SK-N-SH treated with all-trans-retinoic acid at 6 μM for 48 hours (cell line): Measurements from ENCODE around the gene CAV2.

ENCODE experiments used
- ATAC-seq: fragments of 200-7000 bp; cut with Tn5 transposase; 3 replicates; pipeline ENCODE4 v1.9.1; 2020; ENCODE audit warnings: mild to moderate bottlenecking, moderate library complexity
- ARNTL ChIP-seq: fragments of 450-650 bp; formaldehyde crosslinking; IDR thresholded peaks from 2 replicates; pipeline ENCODE4 v1.5.0; 2020; ENCODE audit warnings: low read depth, mild to moderate bottlenecking, moderate library complexity, borderline replicate concordance
- CREB5 ChIP-seq: fragments of 250-450 bp; sonication (Bioruptor Pico); IDR thresholded peaks from 2 replicates; pipeline ENCODE4 v1.5.1; 2020; ENCODE audit warnings: low read depth, mild to moderate bottlenecking, moderate library complexity
- CSDC2 ChIP-seq: fragments of 250-450 bp; sonication (Bioruptor Pico); IDR thresholded peaks from 2 replicates; pipeline ENCODE4 v1.5.0; 2020; ENCODE audit warnings: mild to moderate bottlenecking, moderate library complexity
- ESRRG ChIP-seq: fragments of 250-450 bp; sonication (Bioruptor Pico); IDR thresholded peaks from 2 replicates; pipeline ENCODE4 v1.6.1; 2021; ENCODE audit warnings: mild to moderate bottlenecking
- GLIS3 ChIP-seq: fragments of 250-450 bp; sonication (Bioruptor Pico); IDR thresholded peaks from 2 replicates; pipeline ENCODE4 v1.5.0; 2020; ENCODE audit warnings: mild to moderate bottlenecking, moderate library complexity
- PATZ1 ChIP-seq: fragments of 250-450 bp; sonication (Bioruptor Pico); IDR thresholded peaks from 2 replicates; pipeline ENCODE4 v1.8.0; 2020; ENCODE audit warnings: mild to moderate bottlenecking, moderate library complexity, borderline replicate concordance
- POU6F1 ChIP-seq: fragments of 250-450 bp; sonication (Bioruptor Pico); IDR thresholded peaks from 2 replicates; pipeline ENCODE4 v1.8.0; 2021; ENCODE audit warnings: low read depth, mild to moderate bottlenecking, moderate library complexity, borderline replicate concordance
- PPARA ChIP-seq: fragments of 250-450 bp; sonication (Bioruptor Pico); IDR thresholded peaks from 2 replicates; pipeline ENCODE4 v1.5.0; 2020; ENCODE audit warnings: mild to moderate bottlenecking, borderline replicate concordance
- RARB ChIP-seq: fragments of 250-450 bp; sonication (Bioruptor Pico); IDR thresholded peaks from 2 replicates; pipeline ENCODE4 v1.8.0; 2021; ENCODE audit warnings: mild to moderate bottlenecking, moderate library complexity
- SNAI2 ChIP-seq: fragments of 250-450 bp; sonication (Bioruptor Pico); IDR thresholded peaks from 2 replicates; pipeline ENCODE4 v1.5.0; 2020; ENCODE audit warnings: mild to moderate bottlenecking, moderate library complexity
- TCF4 ChIP-seq: fragments of 250-450 bp; sonication (Bioruptor Pico); IDR thresholded peaks from 2 replicates; pipeline ENCODE4 v1.8.0; 2021; ENCODE audit warnings: mild to moderate bottlenecking, moderate library complexity, borderline replicate concordance
- TOX ChIP-seq: fragments of 250-450 bp; sonication (Bioruptor Pico); IDR thresholded peaks from 2 replicates; pipeline ENCODE4 v1.8.0; 2021; ENCODE audit warnings: mild to moderate bottlenecking, moderate library complexity, borderline replicate concordance
- ZC3H10 ChIP-seq: fragments of 250-450 bp; sonication (Bioruptor Pico); IDR thresholded peaks from 2 replicates; pipeline ENCODE4 v1.5.1; 2021; ENCODE audit warnings: mild to moderate bottlenecking, moderate library complexity
- ZFP3 ChIP-seq: fragments of 250-450 bp; sonication (Bioruptor Pico); IDR thresholded peaks from 2 replicates; pipeline ENCODE4 v1.5.0; 2020; ENCODE audit warnings: mild to moderate bottlenecking, moderate library complexity
- ZFP30 ChIP-seq: fragments of 450-650 bp; formaldehyde crosslinking; IDR thresholded peaks from 2 replicates; pipeline ENCODE4 v1.5.0; 2022; ENCODE audit warnings: mild to moderate bottlenecking, moderate library complexity
- ZNF70 ChIP-seq: fragments of 450-650 bp; formaldehyde crosslinking; IDR thresholded peaks from 2 replicates; pipeline ENCODE4 v1.5.0; 2020; ENCODE audit warnings: mild to moderate bottlenecking, moderate library complexity
- TF ChIP-seq, protein P1 (sequence below): fragments of 250-450 bp; sonication (Bioruptor Pico); IDR thresholded peaks from 2 replicates; pipeline ENCODE4 v1.5.1; 2021; ENCODE audit warnings: mild to moderate bottlenecking, moderate library complexity
- TF ChIP-seq, protein P2 (sequence below): fragments of 250-450 bp; sonication (Bioruptor Pico); IDR thresholded peaks from 2 replicates; pipeline ENCODE4 v1.5.0; 2020; ENCODE audit warnings: mild to moderate bottlenecking, moderate library complexity

Gene CAV2, protein sequence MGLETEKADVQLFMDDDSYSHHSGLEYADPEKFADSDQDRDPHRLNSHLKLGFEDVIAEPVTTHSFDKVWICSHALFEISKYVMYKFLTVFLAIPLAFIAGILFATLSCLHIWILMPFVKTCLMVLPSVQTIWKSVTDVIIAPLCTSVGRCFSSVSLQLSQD

GRCh38 chr7:116499168-116500077 lies at the start of gene CAV2:
TSS of gene CAV2 (plus strand) at chr7:116499738. CDS start at chr7:116499782, 44 bp downstream.
- peak; percentile 76 for ATAC-seq
- TF ChIP-seq, protein P1, sequence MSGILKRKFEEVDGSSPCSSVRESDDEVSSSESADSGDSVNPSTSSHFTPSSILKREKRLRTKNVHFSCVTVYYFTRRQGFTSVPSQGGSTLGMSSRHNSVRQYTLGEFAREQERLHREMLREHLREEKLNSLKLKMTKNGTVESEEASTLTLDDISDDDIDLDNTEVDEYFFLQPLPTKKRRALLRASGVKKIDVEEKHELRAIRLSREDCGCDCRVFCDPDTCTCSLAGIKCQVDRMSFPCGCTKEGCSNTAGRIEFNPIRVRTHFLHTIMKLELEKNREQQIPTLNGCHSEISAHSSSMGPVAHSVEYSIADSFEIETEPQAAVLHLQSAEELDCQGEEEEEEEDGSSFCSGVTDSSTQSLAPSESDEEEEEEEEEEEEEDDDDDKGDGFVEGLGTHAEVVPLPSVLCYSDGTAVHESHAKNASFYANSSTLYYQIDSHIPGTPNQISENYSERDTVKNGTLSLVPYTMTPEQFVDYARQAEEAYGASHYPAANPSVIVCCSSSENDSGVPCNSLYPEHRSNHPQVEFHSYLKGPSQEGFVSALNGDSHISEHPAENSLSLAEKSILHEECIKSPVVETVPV (CRISPR knock-in tag), result no peak
- TF ChIP-seq POU6F1, result no peak
- TF ChIP-seq SNAI2 (CRISPR knock-in tag), result no peak
- TF ChIP-seq CSDC2 (CRISPR knock-in tag), result no peak
- no peak for TF ChIP-seq ZC3H10
- TF ChIP-seq RARB (CRISPR knock-in tag), result no peak
- no peak for TF ChIP-seq ARNTL (CRISPR knock-in tag)
- TF ChIP-seq CREB5 (CRISPR knock-in tag), result no peak
- no peak for TF ChIP-seq TOX
- no peak for TF ChIP-seq ZFP3

DNA sequence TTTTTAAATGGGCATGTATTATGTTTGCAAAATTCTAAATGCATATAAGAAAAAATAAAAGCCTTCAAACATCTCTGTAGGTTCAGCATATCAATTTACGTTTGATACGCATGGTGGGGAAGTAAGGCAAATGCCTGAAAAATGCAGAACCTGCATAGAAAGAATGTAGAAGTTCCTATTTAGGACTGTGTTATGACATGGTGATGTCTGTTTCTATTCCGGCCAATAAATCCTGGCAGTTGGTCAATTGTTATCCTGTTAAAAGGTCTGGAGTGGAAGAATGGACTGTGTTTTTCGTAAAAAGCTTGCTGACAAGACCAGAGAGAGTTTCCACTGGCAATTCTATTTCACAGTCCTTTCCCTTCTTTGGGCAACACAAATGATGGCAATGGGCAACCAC lies 49.6 kb upstream of the CAV2 start:
- TF ChIP-seq, protein P2, sequence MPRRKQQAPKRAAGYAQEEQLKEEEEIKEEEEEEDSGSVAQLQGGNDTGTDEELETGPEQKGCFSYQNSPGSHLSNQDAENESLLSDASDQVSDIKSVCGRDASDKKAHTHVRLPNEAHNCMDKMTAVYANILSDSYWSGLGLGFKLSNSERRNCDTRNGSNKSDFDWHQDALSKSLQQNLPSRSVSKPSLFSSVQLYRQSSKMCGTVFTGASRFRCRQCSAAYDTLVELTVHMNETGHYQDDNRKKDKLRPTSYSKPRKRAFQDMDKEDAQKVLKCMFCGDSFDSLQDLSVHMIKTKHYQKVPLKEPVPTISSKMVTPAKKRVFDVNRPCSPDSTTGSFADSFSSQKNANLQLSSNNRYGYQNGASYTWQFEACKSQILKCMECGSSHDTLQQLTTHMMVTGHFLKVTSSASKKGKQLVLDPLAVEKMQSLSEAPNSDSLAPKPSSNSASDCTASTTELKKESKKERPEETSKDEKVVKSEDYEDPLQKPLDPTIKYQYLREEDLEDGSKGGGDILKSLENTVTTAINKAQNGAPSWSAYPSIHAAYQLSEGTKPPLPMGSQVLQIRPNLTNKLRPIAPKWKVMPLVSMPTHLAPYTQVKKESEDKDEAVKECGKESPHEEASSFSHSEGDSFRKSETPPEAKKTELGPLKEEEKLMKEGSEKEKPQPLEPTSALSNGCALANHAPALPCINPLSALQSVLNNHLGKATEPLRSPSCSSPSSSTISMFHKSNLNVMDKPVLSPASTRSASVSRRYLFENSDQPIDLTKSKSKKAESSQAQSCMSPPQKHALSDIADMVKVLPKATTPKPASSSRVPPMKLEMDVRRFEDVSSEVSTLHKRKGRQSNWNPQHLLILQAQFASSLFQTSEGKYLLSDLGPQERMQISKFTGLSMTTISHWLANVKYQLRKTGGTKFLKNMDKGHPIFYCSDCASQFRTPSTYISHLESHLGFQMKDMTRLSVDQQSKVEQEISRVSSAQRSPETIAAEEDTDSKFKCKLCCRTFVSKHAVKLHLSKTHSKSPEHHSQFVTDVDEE (CRISPR knock-in tag), result no peak
- TF ChIP-seq CREB5 (CRISPR knock-in tag) (no peak), ESRRG (CRISPR knock-in tag) (no peak), ZNF70 (CRISPR knock-in tag) (no peak), ZFP30 (CRISPR knock-in tag) (no peak), POU6F1 (no peak), CSDC2 (CRISPR knock-in tag) (no peak), GLIS3 (CRISPR knock-in tag) (no peak), ARNTL (CRISPR knock-in tag) (no peak), TCF4 (CRISPR knock-in tag) (no peak), PATZ1 (CRISPR knock-in tag) (no peak), RARB (CRISPR knock-in tag) (no peak), PPARA (CRISPR knock-in tag) (no peak)
- TF ChIP-seq, protein P1 (CRISPR knock-in tag), result no peak
- peak; percentile 81 for ATAC-seq
